B cell (primary cell): ENCODE data around the gene ECHDC3.

ENCODE experiments used
- CTCF ChIP-seq: fragments of 200-600 bp; IDR thresholded peaks from one replicate; pipeline ENCODE4 v1.8.0; 2022; ENCODE audit warnings: antibody characterized with exemption, mild to moderate bottlenecking
- EZH2 ChIP-seq: IDR thresholded peaks from 2 replicates; pipeline ENCODE4 v1.6.1; 2012; ENCODE audit warnings: borderline replicate concordance, low read depth, mild to moderate bottlenecking, moderate library complexity, low read length; ENCODE audit not compliant: insufficient read depth, poor library complexity, severe bottlenecking

GRCh38 chr10:11725912-11726311 lies 16.3 kb upstream of the ECHDC3 start:
- TF ChIP-seq EZH2: no peak
- no peak for TF ChIP-seq CTCF
